Panc1 (cell line): ENCODE data around the gene SLC16A11. TPM values are rescaled to one million over a fixed set of nuclear protein-coding genes. Genes with fewer than 3 reads are reported as not detected.
A peak's percentile ranks its signal among the peaks of the same experiment; 100 is the strongest.

Source experiments
- ATAC-seq: fragments of 200-7000 bp; cut with Tn5 transposase; 2 replicates; pipeline ENCODE4 v1.9.1; 2020; ENCODE audit warnings: mild to moderate bottlenecking, moderate library complexity
- BruUV-seq: library from RNA; stranded (reverse); fragments of 400-500 nt; replicated peaks from 2 replicates; lab custom pipeline; 2021; lab: Mats Ljungman, UMichigan
- CTCF ChIA-PET: fragments of 300-600 bp; sonication (Branson Sonifier 250); formaldehyde crosslinking; loops from one replicate; lab custom pipeline; 2022; ENCODE audit warnings: antibody characterized with exemption; lab: Charles Lee
- POLR2A ChIA-PET: fragments of 300-600 bp; sonication (Branson Sonifier 250); formaldehyde crosslinking; loops from one replicate; lab custom pipeline; 2022; ENCODE audit warnings: antibody characterized with exemption; lab: Charles Lee
- DNase-seq: peaks from one replicate; pipeline ENCODE4 v3.0.0-alpha.2; 2010; ENCODE audit warnings: low read depth, low spot score
- H3K27ac ChIP-seq: 2 replicates; pipeline ENCODE4 v1.5.1; 2011; ENCODE audit warnings: mild to moderate bottlenecking, low read length, inconsistent platforms
- H3K27me3 ChIP-seq: fragments of 200-500 bp; sonication (Bioruptor generic); 2 replicates; pipeline ENCODE4 v1.6.0; 2014; ENCODE audit warnings: low read length, inconsistent platforms; ENCODE audit not compliant: control insufficient read depth, insufficient read depth
- H3K36me3 ChIP-seq: fragments of 200-500 bp; sonication (Bioruptor generic); 2 replicates; pipeline ENCODE4 v1.5.1; 2014; ENCODE audit warnings: inconsistent platforms, mild to moderate bottlenecking, low read length, moderate library complexity; ENCODE audit not compliant: control insufficient read depth, insufficient read depth
- H3K4me1 ChIP-seq: 2 replicates; pipeline ENCODE4 v1.5.1; 2011; ENCODE audit warnings: inconsistent platforms, mild to moderate bottlenecking, low read length, moderate library complexity; ENCODE audit not compliant: control insufficient read depth, insufficient read depth
- H3K4me3 ChIP-seq, 2 experiments: 2 replicates each; pipeline ENCODE4 v1.5.1; 2011 to 2012; ENCODE audit warnings: low read depth in 2 of 2, low read length in 2 of 2, mild to moderate bottlenecking in 2 of 2, inconsistent platforms in 1 of 2, moderate library complexity in 1 of 2
- H3K9me3 ChIP-seq: fragments of 200-500 bp; sonication (Bioruptor generic); 2 replicates; pipeline ENCODE4 v1.5.1; 2014; ENCODE audit warnings: low read depth, mild to moderate bottlenecking, inconsistent platforms, low read length, moderate library complexity; ENCODE audit not compliant: control insufficient read depth, insufficient read depth
- CTCF ChIP-seq: fragments of 450-650 bp; IDR thresholded peaks from 2 replicates; pipeline ENCODE4 v1.5.1; 2017; ENCODE audit warnings: mild to moderate bottlenecking
- POLR2AphosphoS5 ChIP-seq: IDR thresholded peaks from 2 replicates; pipeline ENCODE4 v1.6.1; 2012; ENCODE audit warnings: mild to moderate bottlenecking, low read depth, low read length, moderate library complexity
- REST ChIP-seq, 2 experiments: IDR thresholded peaks; 2 replicates each; pipeline ENCODE4 v1.6.1; 2011 to 2012; ENCODE audit warnings: low read depth in 2 of 2, control low read depth in 1 of 2, low read length in 1 of 2, mild to moderate bottlenecking in 1 of 2, moderate library complexity in 1 of 2; ENCODE audit not compliant: insufficient read depth in 1 of 2
- SIN3A ChIP-seq: IDR thresholded peaks from 2 replicates; pipeline ENCODE4 v1.6.1; 2012; ENCODE audit warnings: low read depth, mild to moderate bottlenecking, low read length, moderate library complexity, borderline replicate concordance; ENCODE audit not compliant: insufficient read depth
- TCF7L2 ChIP-seq: IDR thresholded peaks from 2 replicates; pipeline ENCODE4 v1.6.1; 2011; ENCODE audit warnings: mild to moderate bottlenecking, low read depth, low read length, inconsistent platforms
- in situ Hi-C: cut with HindIII; loops from 2 replicates; pipeline ENCODE4 v1.10.0; 2016; ENCODE audit warnings: low sequenced_read_pairs, low pct_unique_long_range_greater_than_20kb
- intact Hi-C: fragments of 100-400 bp; cut with micrococcal nuclease; formaldehyde crosslinking; loops from one replicate; pipeline ENCODE4 v1.10.0; 2022; ENCODE audit not compliant: unreplicated experiment
- total RNA-seq: library from RNA; stranded (reverse); gene quantifications from one replicate; pipeline ENCODE4 v1.2.1, GENCODE V29; 2021; ENCODE audit not compliant: unreplicated experiment

The SLC16A11 gene
- total RNA-seq, 1 experiment from 2014 or later: not detected

- H3K27ac ChIP-seq: no peak overlapping the region
Observed at GRCh38 chr17:7023576-7024401, 20.1 kb downstream of the SLC16A11 start.

More at GRCh38 chr17:7023576-7024401, 20.1 kb downstream of the SLC16A11 start:
- Histone ChIP-seq H3K27me3 (no peaks in the 10 kb centered on the region), H3K9me3 (no peaks in the 10 kb centered on the region), H3K36me3 (no peaks in the 10 kb centered on the region), H3K4me3 (no peak overlapping the region), H3K4me1 (peaks cover 16% of the 10 kb centered on the region)
- ATAC-seq: peak; percentile 40
- ChIA-PET CTCF (no interaction called here), POLR2A (no interaction called here)
- no TSS peak for BruUV-seq
- no peak for DNase-seq
- intact Hi-C loops (loop anchor here (5.0 kb wide), 1 partner anchor 111 kb away; no protein-coding TSS in a partner anchor), in situ Hi-C loops (no loop called here)
- TF ChIP-seq REST (IDR thresholded peaks at IDR 0.05; ENCODE audit: insufficient read depth in 1 of 2, low read depth in 2 of 2, low read length in 1 of 2) (no peak), POLR2AphosphoS5 (no peak), TCF7L2 (no peak), CTCF (no peak), SIN3A (no peak)
